Mucosa of descending colon (tissue), 3 donors: ENCODE data around the gene MYBPC3. TPM values are rescaled to one million over a fixed set of nuclear protein-coding genes. Genes with fewer than 3 reads are reported as not detected.

ENCODE experiments used
- ATAC-seq: fragments of 200-7000 bp; cut with Tn5 transposase; one replicate; pipeline ENCODE4 v1.9.1; 2020; ENCODE audit warnings: mild to moderate bottlenecking, moderate library complexity
- DNase-seq, 3 donors: peaks; one replicate each; pipeline ENCODE4 v3.0.0-alpha.2; 2020
- H3K36me3 ChIP-seq: fragments of 200-600 bp; one replicate; pipeline ENCODE4 v1.8.0; 2021; ENCODE audit warnings: low read depth, mild to moderate bottlenecking
- H3K4me1 ChIP-seq: fragments of 200-600 bp; one replicate; pipeline ENCODE4 v1.8.0; 2021; ENCODE audit warnings: low read depth, mild to moderate bottlenecking
- H3K4me3 ChIP-seq: fragments of 200-600 bp; one replicate; pipeline ENCODE4 v1.8.0; 2021; ENCODE audit warnings: mild to moderate bottlenecking
- H3K9me3 ChIP-seq: fragments of 200-600 bp; one replicate; pipeline ENCODE4 v1.8.0; 2021; ENCODE audit warnings: mild to moderate bottlenecking
- CTCF ChIP-seq: fragments of 200-600 bp; IDR thresholded peaks from one replicate; pipeline ENCODE4 v1.8.0; 2022; ENCODE audit warnings: antibody characterized with exemption, mild to moderate bottlenecking
- intact Hi-C, 2 donors: fragments of 100-400 bp; cut with DNase I in 1 of 2; cut with micrococcal nuclease in 1 of 2; formaldehyde crosslinking; loops; one replicate each; pipeline versions ENCODE4 v1.11.0 to v1.11.1; 2022; cut with DNase I, micrococcal nuclease
- total RNA-seq, 3 donors: library from RNA; stranded (reverse); fragmentation: NEBNext Ultra II Directional in 2 of 3; extraction: Animal tissue kit (Norgen Biotek cat#: 25700) in 2 of 3; gene quantifications; one replicate each; pipeline versions ENCODE4 v1.2.1 to v1.2.4, GENCODE V29; 2021 to 2023
- donor health status: DM: no; HTN: no; CAD: no; lungs with moderate emphysema.
- donor health status: DM: no; HTN: no; CAD: no.
- donor health status: DM: no; HTN: yes; CAD: no.

The MYBPC3 gene
- total RNA-seq, 3 donors from 2014 or later: 0.06 to 1.1 (median 0.09) TPM

- DNase-seq (peak in 1 of 3 donors; percentile 38), ATAC-seq (no peak)
- intact Hi-C loops: loop anchor here in 1 of 2 donors (10.0 kb wide), 1 partner anchor 79 kb away; no protein-coding TSS in a partner anchor
- Histone ChIP-seq H3K9me3 (no peaks in the 10 kb centered on the region), H3K4me1 (no peaks in the 10 kb centered on the region), H3K36me3 (no peaks in the 10 kb centered on the region), H3K4me3 (no peak overlapping the region)
- TF ChIP-seq CTCF: no peak
Measured at GRCh38 chr11:47376107-47376524, 23.6 kb upstream of the MYBPC3 start.

DNA sequence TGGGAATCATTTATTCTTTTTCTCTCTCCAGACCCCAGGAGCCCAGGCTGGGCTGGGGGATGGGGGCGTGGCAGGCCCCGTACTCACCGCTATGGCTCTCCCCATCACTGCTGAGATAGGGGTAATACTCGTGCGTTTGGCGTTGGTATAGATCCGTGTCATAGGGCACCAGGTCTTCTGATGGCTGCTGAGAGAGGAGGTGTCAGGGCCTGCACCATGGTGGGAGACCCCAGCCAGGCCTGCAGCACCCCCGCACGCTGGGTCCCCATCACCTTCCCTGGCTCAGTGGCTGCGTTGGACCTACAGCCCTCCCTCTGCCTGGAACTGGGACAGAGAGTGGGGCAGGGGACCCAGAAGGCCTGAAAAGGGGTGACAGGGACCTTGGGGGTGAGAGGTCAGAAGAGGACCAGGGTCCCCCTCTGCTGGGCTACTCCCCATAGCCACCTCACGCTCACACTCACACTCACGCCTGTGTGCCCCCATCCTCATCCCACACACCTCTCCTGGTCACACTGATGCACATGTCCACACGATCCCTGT is 23.1 kb upstream of the MYBPC3 start:
- ATAC-seq: no peak
- Histone ChIP-seq H3K9me3 (no peaks in the 10 kb centered on the region), H3K4me1 (no peaks in the 10 kb centered on the region), H3K36me3 (no peaks in the 10 kb centered on the region), H3K4me3 (no peak overlapping the region)
- no peak for TF ChIP-seq CTCF
- intact Hi-C loops: loop anchor here in 1 of 2 donors (10.0 kb wide), 1 partner anchor 79 kb away; no protein-coding TSS in a partner anchor
- peak in 1 of 3 donors; percentile 30 for DNase-seq

DNA sequence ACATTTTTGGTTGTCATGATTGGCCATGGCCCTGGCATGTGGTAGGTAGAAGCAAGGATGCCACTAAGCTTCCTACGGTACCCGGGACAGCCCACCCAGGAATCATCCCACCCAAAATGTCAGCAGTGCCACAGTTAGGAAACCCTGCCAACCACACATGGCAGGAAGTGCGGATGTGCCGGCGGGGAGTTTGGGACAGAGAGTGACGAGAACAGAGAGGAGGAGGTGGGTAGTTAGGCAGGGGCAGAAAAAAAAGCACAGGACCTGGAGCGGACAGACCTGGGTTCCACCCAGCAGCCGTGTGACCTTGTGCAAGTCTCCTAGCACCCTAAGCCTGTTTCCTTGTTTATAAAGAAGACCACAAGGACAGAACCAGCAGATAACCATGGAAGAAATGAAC is 22.5 kb upstream of the MYBPC3 start:
- intact Hi-C loops: loop anchor here in 1 of 2 donors (10.0 kb wide), 1 partner anchor 80 kb away; no protein-coding TSS in a partner anchor
- H3K9me3 ChIP-seq: no peaks in the 10 kb centered on the region
- H3K36me3 ChIP-seq: no peaks in the 10 kb centered on the region
- no peak overlapping the region for H3K4me3 ChIP-seq
- TF ChIP-seq CTCF: no peak
- H3K4me1 ChIP-seq: no peaks in the 10 kb centered on the region
- no peak for ATAC-seq
- peak in 1 of 3 donors; percentile 41 for DNase-seq

- Histone ChIP-seq H3K4me1 (no peaks in the 10 kb centered on the region), H3K4me3 (no peak overlapping the region), H3K9me3 (no peaks in the 10 kb centered on the region), H3K36me3 (no peaks in the 10 kb centered on the region)
- no peak for ATAC-seq
- DNase-seq: no peak
- no peak for TF ChIP-seq CTCF
- intact Hi-C loops: loop anchor here in 1 of 2 donors (10.0 kb wide), 1 partner anchor 80 kb away; no protein-coding TSS in a partner anchor
Measured at GRCh38 chr11:47374720-47375019, 22.2 kb upstream of the MYBPC3 start.

GRCh38 chr11:47373876-47374719 is 21.6 kb upstream of the MYBPC3 start:
- H3K4me1 ChIP-seq: no peaks in the 10 kb centered on the region
- TF ChIP-seq CTCF: peak; percentile 88
- ATAC-seq (peak; percentile 80), DNase-seq (peak; percentile 81 to 92 (median 88))
- H3K36me3 ChIP-seq: no peaks in the 10 kb centered on the region
- no peaks in the 10 kb centered on the region for H3K9me3 ChIP-seq
- no peak overlapping the region for H3K4me3 ChIP-seq
- intact Hi-C loops: loop anchor here in 1 of 2 donors (10.0 kb wide), 1 partner anchor 81 kb away; no protein-coding TSS in a partner anchor
